Measurements from ENCODE around the gene GRAP.
A peak's percentile ranks its signal among the peaks of the same experiment; 100 is the strongest.
"Not testable (repeated sequence)": the region's sequence is repeated elsewhere in the genome, so short reads cannot be mapped to it uniquely, and the experiment has no call there.

The GRAP gene

DNA sequence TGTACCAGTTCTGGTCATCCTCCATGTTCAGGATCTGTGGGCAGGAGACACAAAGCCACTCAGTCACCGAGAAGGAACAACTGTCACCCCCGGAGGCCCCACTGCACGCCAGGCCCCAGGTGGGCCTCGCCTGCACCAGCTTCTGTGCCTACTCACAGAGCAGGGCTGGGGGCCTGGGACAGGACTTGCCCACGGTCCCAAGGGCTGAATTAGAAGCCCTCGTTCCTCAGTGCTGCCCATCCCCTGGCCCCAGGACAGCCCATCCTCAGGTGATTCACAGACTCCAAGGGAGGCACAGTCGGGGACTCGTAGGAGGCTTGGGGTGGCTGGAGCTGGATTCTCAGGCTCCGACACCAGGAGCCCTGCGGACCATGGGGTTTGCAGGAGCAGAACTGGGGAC lies 4.9 kb downstream of the GRAP start:
- DNase-seq = not testable (repeated sequence)

DNA sequence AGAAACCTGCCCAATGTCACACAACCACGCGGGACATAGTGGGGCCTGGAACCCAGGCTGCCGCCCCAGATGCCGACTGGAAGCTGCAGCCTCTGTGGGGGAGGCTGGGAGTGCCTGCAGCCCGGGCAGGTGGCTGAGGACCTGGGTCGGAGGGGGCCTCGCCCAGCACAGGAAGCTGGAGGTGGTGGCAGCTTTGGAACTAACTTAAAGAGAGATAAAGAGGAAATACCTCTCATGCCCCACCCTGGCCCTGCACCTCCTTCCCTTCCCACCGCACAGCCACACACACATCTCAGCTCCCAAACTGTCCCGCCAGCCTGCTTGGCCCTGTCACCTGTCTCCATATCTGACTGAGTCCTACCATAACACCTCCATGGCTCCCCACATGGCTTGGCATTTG lies 6.4 kb downstream of the GRAP start:
- DNase-seq = not testable (repeated sequence)

DNA sequence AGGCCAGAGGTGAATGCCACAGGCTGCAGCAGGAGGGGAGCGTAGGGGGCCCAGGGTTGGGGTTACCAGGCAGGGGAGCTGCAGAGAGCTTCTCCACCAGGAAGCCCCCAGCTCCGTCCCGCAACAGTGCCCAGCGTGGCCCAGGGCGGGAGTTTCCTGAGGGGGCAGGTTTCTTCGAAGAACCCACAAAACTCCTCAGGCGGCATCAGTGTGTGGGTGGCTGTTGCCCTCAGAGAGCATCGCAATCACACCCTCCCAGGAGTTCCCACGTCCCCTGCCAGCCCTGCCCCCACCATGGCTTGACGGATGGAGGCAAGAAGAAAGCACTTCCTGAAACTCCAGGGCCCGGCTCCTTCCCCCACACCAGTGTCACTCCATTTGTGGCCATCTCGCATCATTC lies 8.0 kb downstream of the GRAP start:
- not testable (repeated sequence) for DNase-seq

DNA sequence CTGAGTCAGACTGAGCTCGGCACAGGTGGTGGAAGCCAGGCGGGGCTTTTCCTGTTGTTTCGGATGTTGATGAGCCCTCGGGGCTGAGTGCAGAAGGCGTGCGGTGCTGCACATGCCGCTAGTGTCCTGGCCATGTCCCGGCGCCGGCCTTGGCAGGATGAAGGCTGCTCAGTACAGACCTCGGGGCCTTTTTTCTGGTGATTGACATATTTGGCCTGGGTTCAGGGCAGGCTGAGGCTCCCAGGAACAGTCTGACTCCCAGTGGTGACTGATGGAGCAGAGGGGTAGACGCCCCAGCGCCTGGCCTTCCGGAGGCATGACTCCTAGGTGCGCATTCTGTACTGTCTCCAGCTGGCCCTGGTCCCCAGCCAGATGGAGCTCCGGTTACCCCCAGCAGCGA lies 8.8 kb downstream of the GRAP start:
- not testable (repeated sequence) for DNase-seq

DNA sequence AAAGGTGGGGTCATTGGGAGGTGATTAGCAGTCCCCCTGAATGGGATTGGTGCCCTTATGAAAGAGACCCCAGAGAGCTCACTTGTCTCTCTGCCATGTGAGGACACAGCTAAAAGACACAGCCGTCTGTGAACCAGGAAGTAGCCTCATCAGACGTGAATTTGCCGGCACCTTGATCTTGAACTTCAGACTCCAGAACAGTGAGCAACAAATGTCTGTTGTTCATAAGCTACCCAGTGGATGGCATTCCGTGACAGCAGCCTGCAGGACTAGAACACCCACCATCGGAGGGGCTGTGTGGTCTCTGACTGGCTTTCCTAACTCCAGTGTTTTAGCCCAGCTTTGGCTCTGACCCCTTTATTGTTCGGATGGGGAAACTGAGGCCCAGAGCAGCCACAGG lies 9.2 kb downstream of the GRAP start:
- not testable (repeated sequence) for DNase-seq

DNA sequence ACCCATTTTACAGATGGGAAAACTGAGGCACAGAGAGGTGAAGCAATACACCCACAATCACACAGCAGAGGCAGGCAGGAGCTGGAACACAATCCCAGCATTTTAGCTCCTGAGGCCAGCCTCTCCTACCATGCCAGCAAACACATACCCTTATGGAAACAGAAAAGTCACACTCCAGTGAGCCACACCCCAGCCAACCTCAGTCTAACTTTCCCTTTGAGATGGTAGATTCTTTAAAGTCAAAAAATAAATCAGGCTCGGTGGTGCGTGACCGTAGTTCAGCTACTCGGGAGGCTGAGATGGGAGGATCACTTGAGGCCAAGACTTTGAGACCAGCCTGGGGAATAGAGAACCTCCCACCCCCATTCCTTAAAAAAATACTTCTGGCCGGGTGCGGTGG lies 10.6 kb downstream of the GRAP start:
- DNase-seq = not testable (repeated sequence)

DNA sequence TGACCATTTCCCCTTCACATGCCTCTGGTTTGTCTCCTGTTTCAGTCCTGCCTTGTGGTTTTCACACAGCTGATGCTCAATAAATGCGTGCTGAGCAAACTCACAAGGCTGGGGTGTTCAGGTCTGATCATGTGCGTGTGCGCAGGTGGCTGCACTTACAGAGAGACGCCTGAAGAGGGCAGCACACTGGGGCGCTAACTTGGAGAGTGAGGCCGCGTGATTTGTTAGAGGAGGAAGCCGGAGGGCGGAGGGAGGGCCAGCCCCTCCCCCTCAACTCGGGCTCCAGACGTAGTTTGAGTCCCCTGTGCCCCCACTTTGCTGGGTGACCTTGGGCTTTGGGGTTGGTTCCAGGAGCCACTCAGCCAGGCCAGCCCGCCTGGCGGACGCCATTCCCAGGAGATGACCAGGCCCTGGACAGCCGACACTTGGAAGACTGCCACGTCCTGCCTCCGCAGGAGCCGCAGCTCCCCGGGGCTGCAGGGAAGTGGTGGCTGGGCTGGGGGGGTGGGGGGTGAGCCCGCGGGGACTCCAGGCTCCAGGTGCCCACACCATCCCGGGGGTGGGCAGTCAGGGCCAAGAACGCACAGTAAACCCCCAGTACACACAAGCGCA lies 14.3 kb downstream of the GRAP start:
- not testable (repeated sequence) for DNase-seq

DNA sequence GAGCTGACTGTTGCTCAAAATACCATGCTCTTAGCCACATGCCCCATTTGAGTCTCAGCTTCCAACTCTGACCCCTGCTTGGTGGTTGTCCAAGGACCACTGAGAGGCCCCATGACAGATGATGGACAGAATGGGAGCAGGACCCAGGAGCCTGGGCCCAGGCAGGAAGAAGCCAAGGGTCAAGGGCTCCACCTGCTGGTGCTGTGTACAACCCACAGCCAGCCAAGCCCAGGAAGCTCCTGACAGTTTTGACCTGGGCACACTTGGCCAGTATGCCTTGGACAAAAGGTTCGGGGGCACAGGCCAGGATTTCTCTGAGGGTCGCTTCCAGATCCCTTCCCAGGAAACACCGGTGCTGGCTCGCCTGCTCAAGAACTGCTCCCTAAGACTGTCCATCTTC lies 15.0 kb downstream of the GRAP start:
- not testable (repeated sequence) for DNase-seq

DNA sequence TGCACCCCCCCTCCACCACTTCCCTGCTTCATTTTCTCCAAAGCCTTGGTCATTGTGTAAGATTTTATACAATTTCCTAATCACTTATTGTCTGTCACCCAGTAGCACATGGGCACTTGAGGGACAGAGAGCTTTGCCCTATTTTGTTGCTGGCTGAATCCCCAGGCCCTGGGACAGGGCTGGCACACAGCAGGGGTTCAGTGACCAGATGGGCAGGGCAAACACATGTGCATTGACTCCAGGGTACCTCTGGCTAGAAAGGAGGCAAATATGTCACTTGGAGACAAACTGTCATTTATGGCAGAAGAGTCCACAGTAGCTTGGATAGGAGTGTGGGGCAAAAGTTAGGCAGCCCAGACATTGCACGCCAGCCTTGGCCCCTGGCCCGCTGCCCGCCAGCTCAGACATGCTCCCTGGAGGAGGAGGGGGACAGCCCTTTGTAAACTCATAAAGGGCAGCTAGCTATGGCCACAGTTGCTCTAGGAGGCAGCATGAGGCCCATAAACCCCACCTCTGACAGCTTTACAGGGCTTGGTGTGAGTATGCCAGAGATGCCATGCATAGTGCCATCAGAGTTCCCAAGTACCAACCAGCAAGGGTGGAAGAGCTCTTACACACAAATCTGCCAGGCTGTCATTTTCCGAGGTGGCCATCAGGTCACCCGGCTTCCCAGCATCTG lies 15.8 kb downstream of the GRAP start:
- not testable (repeated sequence) for DNase-seq

DNA sequence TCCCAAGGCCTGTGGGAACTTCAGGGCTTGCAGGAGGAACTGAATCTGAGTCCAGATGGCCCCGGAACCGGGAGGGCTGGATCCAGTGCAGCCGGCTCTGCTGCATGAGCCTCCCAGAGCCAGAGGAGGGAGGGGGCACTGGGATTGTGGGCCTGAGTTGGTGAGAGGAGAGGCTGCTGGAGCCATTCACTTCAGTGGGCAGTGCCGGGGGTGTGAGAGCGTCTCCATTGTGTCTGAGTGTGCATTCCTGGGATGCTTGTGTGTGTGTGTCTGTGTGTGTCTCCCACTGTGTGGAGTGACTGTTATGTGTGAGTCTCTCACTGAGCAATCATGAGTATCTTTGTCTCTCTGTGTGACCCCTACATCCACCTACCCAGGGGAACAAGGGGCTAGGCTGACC lies 17.0 kb downstream of the GRAP start:
- DNase-seq = not testable (repeated sequence)

DNA sequence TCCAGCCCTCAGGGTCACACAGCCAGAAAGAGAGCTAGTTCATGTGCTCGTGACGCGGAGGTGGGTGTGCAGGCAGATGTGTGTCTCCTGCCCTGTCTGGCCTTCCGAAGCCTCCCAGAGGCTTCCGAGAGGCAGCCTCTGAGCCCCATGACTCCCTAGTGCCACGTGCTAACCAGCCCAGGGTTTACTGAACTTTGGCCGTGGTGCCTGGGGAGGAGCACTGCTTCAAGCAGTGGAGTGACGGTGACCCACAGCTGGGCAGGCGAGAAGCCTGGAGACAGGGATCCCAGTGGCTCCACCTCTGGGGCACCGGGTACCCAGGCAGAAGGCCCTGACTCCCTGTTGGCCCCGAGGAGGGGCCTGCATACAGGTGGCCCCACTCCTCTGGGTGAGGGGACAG lies 18.1 kb downstream of the GRAP start:
- not testable (repeated sequence) for DNase-seq

DNA sequence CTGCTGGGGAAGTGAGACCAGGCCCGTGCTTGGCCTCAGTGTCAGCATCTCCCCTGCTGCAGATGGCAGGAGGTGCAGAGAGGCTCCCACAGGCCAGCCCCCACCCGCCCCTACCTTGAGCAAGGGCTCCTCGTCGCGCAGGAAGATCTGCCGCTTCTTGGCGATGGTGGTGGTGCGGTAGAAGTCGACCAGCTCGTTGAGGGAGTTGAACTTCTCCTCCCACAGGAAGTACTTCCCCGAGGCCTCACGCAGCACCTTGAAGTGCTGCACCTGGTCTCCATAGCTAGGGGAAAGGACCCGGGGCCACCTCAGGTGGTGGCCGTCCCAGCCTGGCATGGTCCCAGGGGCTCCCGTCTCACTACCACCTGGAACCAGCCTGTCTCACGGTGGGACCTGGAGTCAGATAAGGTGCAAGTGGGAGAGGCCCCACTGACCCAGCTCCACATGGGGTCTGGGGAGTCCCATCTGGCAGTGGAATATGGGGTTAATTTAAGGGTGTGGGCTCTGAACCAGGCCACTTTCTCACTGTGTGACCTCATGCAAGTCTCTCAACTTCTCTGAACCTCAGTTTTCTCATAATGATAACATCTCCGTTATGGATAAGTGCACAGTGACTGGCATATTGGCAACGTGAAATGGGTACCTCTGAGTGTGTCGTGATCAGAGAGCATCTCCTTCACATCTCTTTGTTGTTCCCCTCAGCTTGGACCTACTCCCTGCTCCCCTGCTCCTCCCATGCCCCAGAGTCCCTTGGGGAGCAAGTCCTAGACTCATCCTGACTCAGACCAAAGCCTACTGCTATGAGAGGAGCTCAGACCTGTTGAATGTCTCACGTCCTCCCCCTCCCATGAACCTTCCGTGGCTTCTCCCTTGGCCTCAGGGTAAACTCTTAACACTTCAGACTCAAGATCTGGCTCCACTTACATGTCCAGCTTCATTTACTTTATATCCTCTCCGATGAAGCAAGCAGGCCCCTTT lies 22.4 kb downstream of the GRAP start:
- peak; percentile 75 for DNase-seq

DNA sequence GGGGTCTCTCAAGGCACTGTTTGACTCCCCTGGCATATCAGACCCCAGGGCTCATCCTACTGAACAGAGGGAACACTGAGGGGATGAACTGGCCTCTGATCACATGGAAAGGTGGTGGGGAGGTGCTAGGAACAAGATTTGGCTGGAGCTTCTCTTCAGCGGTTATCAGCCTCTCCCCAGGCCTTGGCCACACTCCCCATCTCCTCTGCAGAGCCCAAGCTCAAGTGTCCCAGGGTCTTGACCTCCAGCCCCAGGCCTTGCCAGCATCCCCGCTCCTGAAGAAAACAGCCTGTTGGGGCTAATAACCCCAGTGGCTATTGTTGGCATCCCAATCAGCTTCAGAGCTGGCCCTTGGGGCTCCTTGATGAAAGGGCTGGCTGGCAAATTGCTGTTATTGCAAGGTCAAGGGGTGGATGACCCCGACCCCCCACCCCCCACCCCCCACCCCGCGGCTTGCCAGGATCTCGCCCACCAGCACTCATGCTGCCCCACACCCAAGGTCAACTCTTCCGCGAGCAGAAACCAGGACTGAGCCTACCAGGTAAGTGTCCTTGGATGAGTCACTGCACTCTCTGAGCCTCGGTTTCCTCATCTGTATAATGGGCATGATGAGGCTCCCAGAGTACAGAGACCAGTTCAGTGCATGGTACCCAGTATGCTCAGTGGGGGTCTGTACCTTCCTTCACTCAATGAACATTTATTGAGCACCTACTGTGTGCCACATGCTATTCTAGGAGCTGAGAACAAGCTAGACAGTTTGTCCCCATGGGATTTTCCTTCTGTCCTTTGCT lies 23.4 kb downstream of the GRAP start:
- no peak for DNase-seq

DNA sequence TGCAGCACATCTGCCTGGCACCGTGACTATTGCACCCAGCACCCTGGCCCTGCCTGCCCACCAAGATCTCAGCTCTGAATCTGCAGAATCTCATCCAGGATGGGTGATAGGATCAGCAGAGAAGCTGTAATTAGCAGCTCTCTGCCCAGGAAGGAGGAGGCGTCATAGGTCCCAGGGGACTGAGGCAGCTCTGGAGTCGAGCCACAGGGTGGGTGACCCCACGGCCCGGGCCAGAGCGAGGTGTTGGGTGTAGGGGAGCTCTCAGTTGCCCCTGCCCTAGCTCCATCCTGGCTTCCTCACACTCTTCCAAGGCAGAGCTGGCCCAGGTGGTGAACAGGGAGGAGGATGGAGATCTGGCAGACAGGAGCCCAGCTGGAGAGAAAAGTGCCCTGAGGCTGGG lies 24.0 kb downstream of the GRAP start:
- no peak for DNase-seq

DNA sequence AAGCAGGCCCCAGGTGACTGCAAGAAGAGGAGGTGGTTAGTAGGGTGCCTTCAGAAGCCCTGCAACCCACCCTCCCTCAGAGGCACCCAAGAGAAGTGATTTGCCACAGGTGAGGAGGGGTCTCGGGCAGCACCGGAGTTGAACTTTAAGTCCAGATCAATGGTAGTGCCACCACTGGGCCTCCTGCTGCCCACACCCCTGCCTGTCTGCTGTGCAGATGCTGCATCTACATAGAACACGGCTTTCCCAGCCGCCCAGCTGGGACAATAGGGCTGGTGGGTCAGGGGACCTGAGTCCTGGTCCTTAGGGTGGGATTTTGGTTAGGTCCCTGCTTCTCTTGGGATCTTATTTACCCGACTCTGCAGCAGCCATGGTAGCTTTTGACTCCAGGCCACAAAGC lies 24.6 kb downstream of the GRAP start:
- no peak for DNase-seq

DNA sequence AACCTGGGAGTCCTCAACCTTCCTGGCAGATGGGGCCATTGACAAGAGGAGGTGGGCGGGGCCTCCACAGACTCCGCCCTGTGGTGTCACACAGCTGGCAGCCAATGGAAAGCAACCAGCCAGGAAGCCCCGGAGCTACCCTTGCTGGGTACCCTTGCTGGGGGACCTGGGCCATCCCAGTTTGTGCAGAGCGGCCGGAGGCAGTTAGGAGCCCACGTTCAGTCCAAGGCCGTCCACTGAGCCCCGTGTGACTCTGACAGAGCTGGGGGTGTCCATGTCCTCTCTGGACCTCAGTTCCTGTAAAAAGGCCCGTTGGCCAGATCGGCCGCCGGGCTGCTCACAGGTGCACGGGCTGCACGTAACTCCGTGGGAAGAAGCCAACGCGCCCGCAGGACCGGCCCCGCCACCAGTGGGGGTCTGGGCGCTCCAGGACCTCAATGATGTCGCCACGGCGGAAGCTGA lies 25.1 kb downstream of the GRAP start:
- no peak for DNase-seq

DNA sequence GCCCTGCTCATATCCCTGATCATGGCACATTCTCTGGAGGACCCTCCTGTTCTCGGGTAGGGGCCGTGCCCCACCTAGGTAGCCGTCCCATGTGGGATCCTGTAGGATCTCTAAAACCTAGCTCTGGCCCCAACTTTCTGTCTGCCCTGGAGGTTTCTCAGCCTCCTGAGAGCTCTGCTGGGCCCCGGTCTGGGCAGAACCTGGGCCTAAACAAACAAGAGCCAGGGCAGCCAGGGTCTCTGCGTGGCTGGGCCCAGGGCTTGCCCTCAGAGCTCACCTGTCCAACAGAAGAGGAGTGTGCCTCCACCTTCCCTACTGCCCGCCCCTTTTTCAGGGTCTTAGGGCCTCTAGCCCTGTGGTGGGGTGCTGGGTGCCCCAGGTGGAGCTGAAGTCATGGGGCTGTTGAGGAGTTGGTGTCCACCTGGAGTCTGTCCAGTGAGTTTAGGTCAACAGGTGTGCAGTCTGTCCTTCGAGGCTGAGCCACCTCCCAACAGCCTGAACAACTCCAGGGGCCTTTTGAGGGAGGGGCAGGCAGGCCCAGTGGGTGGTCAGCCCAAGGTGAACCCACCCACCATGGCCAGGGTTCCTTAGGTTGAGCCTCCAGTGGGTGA lies 25.6 kb downstream of the GRAP start:
- DNase-seq = not testable (repeated sequence)

DNA sequence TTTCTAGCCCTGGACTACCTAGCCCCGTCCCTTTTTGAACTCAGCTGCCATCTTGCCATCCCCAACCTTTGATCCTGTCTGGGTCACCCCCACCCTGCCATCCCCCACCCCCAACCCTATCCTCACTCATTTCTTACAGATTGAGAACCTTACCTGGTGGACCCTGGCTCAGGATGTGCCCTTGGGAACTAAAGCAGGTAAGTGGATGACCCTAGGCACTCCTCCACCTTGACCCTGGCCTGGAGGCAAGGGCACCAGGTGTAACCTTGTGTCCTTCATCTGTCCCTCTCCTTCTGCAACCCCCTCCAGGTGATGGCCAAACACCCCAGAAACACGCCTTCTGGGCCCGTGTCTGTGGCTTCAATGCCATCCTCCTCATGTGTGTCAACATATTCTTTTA lies 26.7 kb downstream of the GRAP start:
- no peak for DNase-seq

DNA sequence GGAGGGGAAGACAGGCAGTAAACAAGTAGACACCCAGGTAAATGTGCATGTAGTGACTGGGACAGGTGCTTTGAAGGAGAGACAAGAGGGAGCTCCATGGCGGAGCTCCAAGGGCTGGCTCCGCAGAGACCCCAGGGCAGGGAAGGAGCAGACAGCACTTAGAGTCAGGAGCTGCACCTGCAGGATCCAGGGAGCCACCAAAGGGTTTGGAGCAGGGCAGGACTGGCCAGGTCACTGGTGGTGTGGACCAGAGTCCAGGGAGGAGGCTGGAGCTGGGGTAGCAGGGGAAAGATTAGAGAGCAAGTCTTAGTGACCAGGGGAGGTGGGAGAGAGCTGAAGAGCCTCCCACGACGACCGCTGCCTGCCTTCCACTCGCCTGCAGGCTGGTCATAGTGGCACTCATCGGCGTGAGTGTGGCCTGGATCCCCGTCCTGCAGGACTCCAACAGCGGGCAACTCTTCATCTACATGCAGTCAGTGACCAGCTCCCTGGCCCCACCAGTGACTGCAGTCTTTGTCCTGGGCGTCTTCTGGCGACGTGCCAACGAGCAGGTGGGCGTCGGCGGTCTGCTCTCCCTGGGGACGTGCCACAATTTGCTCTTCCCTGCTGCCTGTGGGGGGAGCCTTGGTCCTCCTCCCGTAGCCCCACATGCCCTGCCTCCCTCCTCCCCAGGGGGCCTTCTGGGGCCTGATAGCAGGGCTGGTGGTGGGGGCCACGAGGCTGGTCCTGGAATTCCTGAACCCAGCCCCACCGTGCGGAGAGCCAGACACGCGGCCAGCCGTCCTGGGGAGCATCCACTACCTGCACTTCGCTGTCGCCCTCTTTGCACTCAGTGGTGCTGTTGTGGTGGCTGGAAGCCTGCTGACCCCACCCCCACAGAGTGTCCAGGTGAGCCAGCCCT lies 27.5 kb downstream of the GRAP start:
- no peak for DNase-seq

DNA sequence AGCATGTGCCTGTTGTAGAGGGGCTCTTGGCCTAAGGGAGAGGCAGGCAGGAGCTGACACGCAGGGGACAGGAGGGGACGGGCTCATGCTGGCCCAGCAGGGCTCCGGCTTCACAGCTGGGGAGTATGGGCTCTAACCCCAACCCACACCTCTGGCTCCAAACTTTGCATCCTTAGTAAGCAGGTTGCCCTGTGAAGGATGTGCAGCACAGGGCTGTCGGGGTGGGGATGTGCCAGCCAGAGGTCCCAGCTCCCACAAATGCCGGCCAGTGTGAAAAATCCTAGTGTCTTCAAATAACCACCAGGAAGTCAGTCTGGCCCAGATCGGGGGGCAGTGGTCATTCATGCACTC lies 28.2 kb downstream of the GRAP start:
- no peak for DNase-seq
